SK-N-MC (cell line): ENCODE data around the gene ZNF398.
"Not testable (repeated sequence)": the region's sequence is repeated elsewhere in the genome, so short reads cannot be mapped to it uniquely, and the experiment has no call there.

Experiments
- EZH2 ChIP-seq: fragments of 200-600 bp; sonication (generic); IDR thresholded peaks from one replicate; pipeline ENCODE4 v1.6.1; 2017; ENCODE audit warnings: antibody characterized with exemption
- POLR2AphosphoS5 ChIP-seq: IDR thresholded peaks from 2 replicates; pipeline ENCODE4 v1.6.1; 2012; ENCODE audit warnings: mild to moderate bottlenecking, low read depth, low read length, borderline replicate concordance

DNA sequence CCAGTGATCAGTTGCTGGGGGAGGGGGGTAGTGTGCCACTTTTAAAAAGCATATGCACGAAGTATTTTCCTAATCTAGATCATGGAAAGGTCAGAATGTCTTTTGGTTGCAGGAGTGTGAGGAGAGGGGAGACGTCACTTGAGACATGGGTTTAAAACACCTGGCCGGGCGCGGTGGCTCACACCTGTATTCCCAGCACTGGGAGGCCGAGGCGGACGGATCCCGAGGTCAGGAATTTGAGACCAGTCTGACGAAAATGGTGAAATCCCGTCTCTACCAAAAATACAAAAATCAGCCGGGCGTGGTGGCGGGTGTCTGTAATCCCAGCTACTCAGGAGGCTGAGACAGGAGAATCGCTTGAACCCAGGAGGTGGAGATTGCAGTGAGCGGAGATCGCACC is 79.1 kb downstream of the ZNF398 start:
- not testable (repeated sequence) for TF ChIP-seq EZH2, POLR2AphosphoS5
